Activated CD4-positive, alpha-beta T cell treated with anti-CD3 and anti-CD28 coated beads for 36 hours (primary cell): ENCODE results near the gene PLAAT2. TPM values are rescaled to one million over a fixed set of nuclear protein-coding genes. Genes with fewer than 3 reads are reported as not detected.
"Not testable (repeated sequence)": the region's sequence is repeated elsewhere in the genome, so short reads cannot be mapped to it uniquely, and the experiment has no call there.

Experiments used
- ATAC-seq: fragments of 200-7000 bp; cut with Tn5 transposase; one replicate; pipeline ENCODE4 v1.10.0; 2021; ENCODE audit warnings: mild to moderate bottlenecking, moderate library complexity
- CTCF ChIA-PET: fragments of 350-600 bp; sonication (Branson Sonifier 250); formaldehyde crosslinking; loops from one replicate; lab custom pipeline; 2021; ENCODE audit warnings: antibody characterized with exemption; lab: Charles Lee
- POLR2A ChIA-PET: fragments of 350-600 bp; sonication (Branson Sonifier 250); formaldehyde crosslinking; loops from one replicate; lab custom pipeline; 2021; ENCODE audit warnings: antibody characterized with exemption, inconsistent platforms; lab: Charles Lee
- DNase-seq: peaks from one replicate; pipeline ENCODE4 v3.0.0-alpha.2; 2020
- H3K27ac Mint-ChIP-seq: one replicate; pipeline ENCODE4 v1.8.0; 2021; ENCODE audit warnings: mixed read lengths
- H3K27me3 Mint-ChIP-seq: one replicate; pipeline ENCODE4 v1.8.0; 2021; ENCODE audit warnings: mixed read lengths
- H3K36me3 Mint-ChIP-seq: one replicate; pipeline ENCODE4 v1.8.0; 2021; ENCODE audit warnings: low read depth, mixed read lengths
- H3K4me1 Mint-ChIP-seq: one replicate; pipeline ENCODE4 v1.8.0; 2021; ENCODE audit warnings: mixed read lengths
- H3K4me3 Mint-ChIP-seq: one replicate; pipeline ENCODE4 v1.8.0; 2021; ENCODE audit warnings: mild to moderate bottlenecking, moderate library complexity, mixed read lengths
- H3K9me3 Mint-ChIP-seq: one replicate; pipeline ENCODE4 v1.8.0; 2021; ENCODE audit warnings: low read depth, mixed read lengths
- intact Hi-C, 2 experiments: fragments of 100-400 bp; cut with DNase I in 1 of 2; cut with micrococcal nuclease in 1 of 2; formaldehyde crosslinking; loops; one replicate each; pipeline versions ENCODE4 v1.14.2 to v1.15.1; 2022 to 2024; cut with DNase I, micrococcal nuclease
- total RNA-seq, 2 experiments: library from RNA; stranded (reverse); gene quantifications; one replicate each; pipeline ENCODE4 v1.2.3, GENCODE V29; 2021

Gene PLAAT2
- total RNA-seq, 2 experiments from 2014 or later = not detected

- DNase-seq, H3K36me3 Mint-ChIP-seq, POLR2A ChIA-PET, ATAC-seq, H3K27ac Mint-ChIP-seq, H3K9me3 Mint-ChIP-seq, intact Hi-C loops, H3K4me3 Mint-ChIP-seq, H3K27me3 Mint-ChIP-seq: not testable (repeated sequence)
- H3K4me1 Mint-ChIP-seq = peaks cover 37% of the 10 kb centered on the region
- CTCF ChIA-PET = interaction anchor here (0.9 to 1.9 kb wide), 2 partner anchors 9 to 25 kb away, joined by 3 to 5 read pairs; no protein-coding TSS in a partner anchor
Measured at GRCh38 chr11:63542506-63542905, 20.7 kb downstream of the PLAAT2 start.

GRCh38 chr11:63537293-63538101, 25.7 kb downstream of the PLAAT2 start:
- DNase-seq (peak; percentile 42), ATAC-seq (peak; percentile 43)
- Mint-ChIP-seq H3K4me1 (peaks cover 80% of the 10 kb centered on the region), H3K36me3 (no peaks in the 10 kb centered on the region), H3K27ac (peak overlapping the region; percentile 94), H3K9me3 (no peaks in the 10 kb centered on the region), H3K27me3 (no peaks in the 10 kb centered on the region), H3K4me3 (peak overlapping the region; percentile 81)
- intact Hi-C loops = loop anchor here (1.0 to 2.0 kb wide), 3 partner anchors 14 to 30 kb away; no protein-coding TSS in a partner anchor
- ChIA-PET CTCF (interaction anchor here (0.6 to 2.0 kb wide), 10 partner anchors 13 to 1786 kb away, joined by 3 to 6 read pairs (median 4); partner anchors contain the start of gene RTN3), POLR2A (interaction anchor here (1.2 to 2.2 kb wide), 4 partner anchors 14 to 94 kb away, joined by 4 to 18 read pairs (median 6); no protein-coding TSS in a partner anchor)

- DNase-seq (peak; percentile 44), ATAC-seq (peak; percentile 65)
- H3K4me3 Mint-ChIP-seq = peak within 1 kb of the TSS; percentile 81
- H3K36me3 Mint-ChIP-seq = no peaks in the 10 kb centered on the region
- H3K9me3 Mint-ChIP-seq = no peaks in the 10 kb centered on the region
- intact Hi-C loops = loop anchor here (1.0 to 2.0 kb wide), 4 partner anchors 15 to 132 kb away; no protein-coding TSS in a partner anchor
- no peaks in the 10 kb centered on the region for H3K27me3 Mint-ChIP-seq
- H3K4me1 Mint-ChIP-seq = peaks cover 81% of the 10 kb centered on the region
- ChIA-PET CTCF (interaction anchor here (0.6 to 2.0 kb wide), 10 partner anchors 12 to 1785 kb away, joined by 3 to 6 read pairs (median 4); partner anchors contain the start of gene RTN3), POLR2A (interaction anchor here (0.7 to 2.2 kb wide), 5 partner anchors 14 to 93 kb away, joined by 3 to 18 read pairs (median 5); no protein-coding TSS in a partner anchor)
- H3K27ac Mint-ChIP-seq = peak within 1 kb of the TSS; percentile 94
Measured at GRCh38 chr11:63536669-63537292, 26.4 kb downstream of the PLAAT2 start, which contains the start of gene PLAAT4. Gene PLAAT4, plus strand, starts transcription at chr11:63536808. Its CDS starts 61 bp downstream, at chr11:63536869.

- no peaks in the 10 kb centered on the region for H3K27me3 Mint-ChIP-seq
- H3K9me3 Mint-ChIP-seq = no peaks in the 10 kb centered on the region
- CTCF ChIA-PET = interaction anchor here (0.6 to 1.3 kb wide), 3 partner anchors 14 to 56 kb away, joined by 3 read pairs; no protein-coding TSS in a partner anchor
- H3K36me3 Mint-ChIP-seq = no peaks in the 10 kb centered on the region
- POLR2A ChIA-PET = no interaction called here
- peak overlapping the region; percentile 94 for H3K27ac Mint-ChIP-seq
- peak overlapping the region; percentile 81 for H3K4me3 Mint-ChIP-seq
- peak; percentile 65 for DNase-seq
- H3K4me1 Mint-ChIP-seq = peaks cover 87% of the 10 kb centered on the region
- peak; percentile 46 for ATAC-seq
- intact Hi-C loops = loop anchor here (1.0 to 2.0 kb wide), 3 partner anchors 17 to 133 kb away; no protein-coding TSS in a partner anchor
Measured at GRCh38 chr11:63535734-63536133, 27.4 kb downstream of the PLAAT2 start.

- intact Hi-C loops = no loop called here
- CTCF ChIA-PET = interaction anchor here (0.8 to 1.3 kb wide), 2 partner anchors 56 to 634 kb away, joined by 3 to 4 read pairs; no protein-coding TSS in a partner anchor
- Mint-ChIP-seq H3K4me1 (peaks cover 82% of the 10 kb centered on the region), H3K9me3 (no peaks in the 10 kb centered on the region), H3K36me3 (no peaks in the 10 kb centered on the region), H3K27me3 (no peaks in the 10 kb centered on the region), H3K27ac (peak overlapping the region; percentile 94), H3K4me3 (peak overlapping the region; percentile 20)
- ATAC-seq (peak; percentile 24), DNase-seq (peak; percentile 33)
- POLR2A ChIA-PET = no interaction called here
Measured at GRCh38 chr11:63534895-63535461, 28.2 kb downstream of the PLAAT2 start.

- ATAC-seq = no peak
- Mint-ChIP-seq H3K4me1 (peaks cover 85% of the 10 kb centered on the region), H3K36me3 (no peaks in the 10 kb centered on the region), H3K27me3 (no peaks in the 10 kb centered on the region), H3K4me3 (no peak overlapping the region), H3K27ac (peak overlapping the region; percentile 45), H3K9me3 (no peaks in the 10 kb centered on the region)
- CTCF ChIA-PET = interaction anchor here (0.8 to 1.3 kb wide), 2 partner anchors 55 to 634 kb away, joined by 3 to 4 read pairs; no protein-coding TSS in a partner anchor
- intact Hi-C loops = no loop called here
- DNase-seq = no peak
- POLR2A ChIA-PET = no interaction called here
Measured at GRCh38 chr11:63534076-63534475, 29.1 kb downstream of the PLAAT2 start.

GRCh38 chr11:63532799-63533475, 30.2 kb downstream of the PLAAT2 start:
- H3K4me1 Mint-ChIP-seq = peaks cover 82% of the 10 kb centered on the region
- no peaks in the 10 kb centered on the region for H3K36me3 Mint-ChIP-seq
- ChIA-PET POLR2A (no interaction called here), CTCF (interaction anchor here (0.6 to 1.3 kb wide), 5 partner anchors 12 to 916 kb away, joined by 3 to 6 read pairs (median 3); no protein-coding TSS in a partner anchor)
- H3K4me3 Mint-ChIP-seq = no peak overlapping the region
- intact Hi-C loops = no loop called here
- H3K27ac Mint-ChIP-seq = no peak overlapping the region
- H3K27me3 Mint-ChIP-seq = no peaks in the 10 kb centered on the region
- H3K9me3 Mint-ChIP-seq = no peaks in the 10 kb centered on the region
- DNase-seq = no peak
- no peak for ATAC-seq

- no peaks in the 10 kb centered on the region for H3K36me3 Mint-ChIP-seq
Measured at GRCh38 chr11:63532117-63532516, 31.1 kb downstream of the PLAAT2 start.

GRCh38 chr11:63531074-63531792, 31.9 kb downstream of the PLAAT2 start:
- H3K27me3 Mint-ChIP-seq, H3K36me3 Mint-ChIP-seq, H3K9me3 Mint-ChIP-seq: not testable (repeated sequence)
- DNase-seq (peak; percentile 65), ATAC-seq (peak; percentile 89)
- intact Hi-C loops = loop anchor here (1.0 kb wide), 1 partner anchor 36 kb away; no protein-coding TSS in a partner anchor
- Mint-ChIP-seq H3K4me1 (peaks cover 70% of the 10 kb centered on the region), H3K27ac (peak overlapping the region; percentile 78), H3K4me3 (peak overlapping the region; percentile 45)
- POLR2A ChIA-PET = interaction anchor here (0.7 kb wide), 1 partner anchor 10 kb away, joined by 3 read pairs; no protein-coding TSS in a partner anchor
- CTCF ChIA-PET = interaction anchor here (1.3 kb wide), 1 partner anchor 104 kb away, joined by 6 read pairs; no protein-coding TSS in a partner anchor

More at GRCh38 chr11:63532117-63532516, 31.1 kb downstream of the PLAAT2 start:
- no peaks in the 10 kb centered on the region for H3K27me3 Mint-ChIP-seq
- CTCF ChIA-PET = interaction anchor here (0.7 to 1.3 kb wide), 4 partner anchors 17 to 917 kb away, joined by 3 to 6 read pairs (median 3); no protein-coding TSS in a partner anchor
- no peak overlapping the region for H3K4me3 Mint-ChIP-seq
- no peak for DNase-seq
- H3K27ac Mint-ChIP-seq = peak overlapping the region; percentile 17
- POLR2A ChIA-PET = no interaction called here
- intact Hi-C loops = no loop called here
- no peaks in the 10 kb centered on the region for H3K9me3 Mint-ChIP-seq
- H3K4me1 Mint-ChIP-seq = peaks cover 77% of the 10 kb centered on the region
- ATAC-seq = no peak
